HG03460 (cell line): ENCODE measurements around the gene CNPY2.
"Not testable (repeated sequence)": the region's sequence is repeated elsewhere in the genome, so short reads cannot be mapped to it uniquely, and the experiment has no call there.

Source experiments
- ATAC-seq: cut with Tn5 transposase; IDR thresholded peaks from one replicate; pipeline ENCODE4 v1.9.1; 2021; ENCODE audit not compliant: unreplicated experiment

Gene CNPY2

DNA sequence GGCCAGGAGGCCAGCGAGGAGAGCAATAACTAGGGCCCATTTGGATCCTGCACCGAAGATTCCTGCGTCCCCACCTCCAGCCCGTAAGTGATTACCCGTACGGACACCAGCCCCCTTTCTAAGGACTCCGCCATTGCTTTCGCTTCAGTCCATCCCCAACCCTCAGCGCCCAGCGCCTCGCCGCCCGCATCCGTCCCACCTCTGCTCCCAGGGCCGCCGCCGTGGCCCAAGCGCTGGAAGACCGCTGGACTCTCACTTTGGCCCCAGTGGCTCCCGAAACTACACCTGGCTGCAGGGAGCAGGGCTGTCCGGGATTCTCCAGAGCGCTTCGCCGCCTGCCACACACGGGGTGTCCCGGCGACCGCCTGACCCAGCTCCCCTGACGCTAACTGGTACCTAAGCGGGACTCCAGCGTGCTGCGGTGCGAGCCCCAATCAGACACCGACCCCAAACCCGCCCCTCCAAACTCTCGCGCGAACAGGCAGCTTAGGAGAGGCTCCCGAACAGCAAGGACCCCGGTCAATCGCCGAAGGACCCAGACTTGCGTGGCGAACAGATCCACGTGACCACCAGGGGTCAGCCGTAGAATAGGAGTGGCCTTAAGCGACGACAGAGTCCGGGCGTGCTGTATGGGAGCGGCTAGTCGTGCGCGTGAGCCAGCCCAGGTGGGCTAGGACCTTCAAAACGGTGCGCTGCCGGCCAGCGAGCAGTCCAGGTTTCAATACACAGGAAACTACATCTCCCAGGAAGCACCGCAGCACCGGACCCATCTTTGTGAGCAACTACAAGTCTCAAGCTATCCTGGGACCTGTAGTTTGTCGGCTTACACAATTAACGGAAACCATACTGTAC is at the start of gene CNPY2:
CNPY2 (minus strand) TSS at position 367 of the 852 bp plus-strand sequence. CDS start 771 bp downstream, outside the sequence.
- peak; percentile 86 for ATAC-seq

GRCh38 chr12:56362130-56363059 is 46.6 kb upstream of the CNPY2 start, which contains the start of gene APOF:
APOF (minus strand) TSS chr12:56362857; CDS start chr12:56362745, 112 bp downstream.
- no peak for ATAC-seq

DNA sequence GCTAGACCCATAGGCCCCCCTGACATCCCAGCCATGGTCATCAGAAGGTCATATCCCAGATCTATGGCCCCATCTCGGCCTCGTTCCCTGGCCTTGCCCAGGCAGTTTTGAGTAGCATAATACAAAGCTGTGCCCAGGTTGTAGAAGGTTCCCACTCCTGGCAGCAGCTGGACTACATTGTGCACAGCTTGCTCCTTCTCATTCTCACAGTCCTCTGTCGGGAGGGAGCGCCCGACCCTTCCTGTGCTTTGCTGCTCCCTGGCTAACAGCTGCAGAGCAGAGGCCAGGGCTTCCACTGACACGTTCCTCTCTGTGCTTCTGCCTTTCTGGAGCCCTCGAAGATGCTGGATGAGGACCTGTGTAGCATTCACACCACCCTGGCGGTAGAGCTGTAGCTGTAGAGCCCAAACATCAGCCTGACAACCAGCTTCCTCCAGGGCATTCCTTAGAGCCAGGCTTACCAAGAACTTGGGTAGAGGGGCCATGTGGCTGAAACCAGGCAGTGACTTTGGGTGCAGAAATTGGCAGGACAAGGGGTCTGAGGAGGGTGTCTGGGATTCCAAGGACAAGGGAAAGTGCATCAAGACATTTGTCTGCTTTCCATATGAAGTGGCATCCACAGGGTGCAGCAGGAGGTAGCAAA is 45.8 kb upstream of the CNPY2 start:
- no peak for ATAC-seq

- peak; percentile 95 for ATAC-seq
Observed at GRCh38 chr12:56359851-56360767, 44.3 kb upstream of the CNPY2 start, which contains the start of gene STAT2. STAT2 (minus strand) TSS chr12:56360107; CDS start chr12:56356571, 3,536 bp downstream.

GRCh38 chr12:56358836-56359532 is 43.2 kb upstream of the CNPY2 start:
- no peak for ATAC-seq

GRCh38 chr12:56351325-56351724 is 35.5 kb upstream of the CNPY2 start:
- no peak for ATAC-seq

DNA sequence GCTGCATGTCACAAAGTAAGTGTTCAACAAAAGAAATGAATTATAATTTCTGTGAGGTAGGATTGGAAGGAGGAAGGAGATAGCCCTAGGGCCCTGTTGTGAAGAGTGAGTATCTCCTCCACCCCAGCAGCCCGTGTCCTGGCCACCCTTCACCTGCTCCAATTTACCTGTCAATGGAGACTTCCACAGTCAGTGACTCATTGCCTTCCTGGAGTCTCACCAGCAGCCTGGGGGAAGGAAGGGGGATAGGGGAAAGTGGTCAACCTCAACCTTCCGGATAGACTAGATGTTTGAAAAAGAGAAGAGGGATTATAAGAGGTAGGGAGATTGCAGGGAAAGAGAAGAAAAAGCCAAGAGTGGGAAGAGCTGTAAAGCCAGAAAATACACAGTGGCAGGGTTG is 34.9 kb upstream of the CNPY2 start:
- ATAC-seq = no peak

DNA sequence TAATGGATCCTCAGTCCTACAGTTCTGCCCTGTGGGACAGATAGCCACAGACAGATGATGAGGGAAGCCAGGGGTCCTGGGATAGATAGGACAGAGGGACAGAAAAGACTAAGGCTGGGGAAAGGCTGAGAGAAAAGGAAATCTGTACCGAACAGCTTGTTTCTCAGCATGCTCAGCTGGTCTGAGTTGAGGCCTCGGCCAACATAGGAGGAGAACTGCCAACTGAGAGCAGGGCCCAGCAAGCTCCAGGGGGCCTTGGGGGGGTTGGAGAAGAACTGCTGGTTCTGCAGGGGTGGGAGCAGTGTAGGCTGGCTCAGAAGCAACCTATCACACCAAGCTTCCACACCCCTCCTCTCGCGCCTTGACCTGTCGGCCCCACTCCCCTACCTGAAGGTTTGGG is 33.0 kb upstream of the CNPY2 start:
- ATAC-seq = no peak

DNA sequence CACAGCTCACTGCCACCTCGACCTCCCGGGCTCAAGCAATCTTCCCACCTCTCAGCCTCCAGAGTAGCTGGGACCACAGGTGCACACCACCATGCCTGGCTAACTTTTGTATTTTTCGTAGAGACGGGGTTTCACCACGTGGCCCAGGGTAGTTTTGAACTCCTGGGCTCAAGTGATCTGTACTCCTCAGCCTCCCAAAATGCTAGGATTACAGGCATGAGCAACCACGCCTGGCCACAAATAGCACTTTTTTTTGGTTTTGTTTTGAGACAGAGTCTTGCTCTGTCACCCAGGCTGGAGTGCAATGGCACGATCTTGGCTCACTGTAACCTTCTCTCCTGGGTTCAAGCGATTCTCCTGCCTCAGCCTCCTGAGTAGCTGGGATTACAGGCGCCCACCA is 31.5 kb upstream of the CNPY2 start:
- ATAC-seq = not testable (repeated sequence)

GRCh38 chr12:56346675-56347074 is 30.9 kb upstream of the CNPY2 start:
- ATAC-seq = no peak

DNA sequence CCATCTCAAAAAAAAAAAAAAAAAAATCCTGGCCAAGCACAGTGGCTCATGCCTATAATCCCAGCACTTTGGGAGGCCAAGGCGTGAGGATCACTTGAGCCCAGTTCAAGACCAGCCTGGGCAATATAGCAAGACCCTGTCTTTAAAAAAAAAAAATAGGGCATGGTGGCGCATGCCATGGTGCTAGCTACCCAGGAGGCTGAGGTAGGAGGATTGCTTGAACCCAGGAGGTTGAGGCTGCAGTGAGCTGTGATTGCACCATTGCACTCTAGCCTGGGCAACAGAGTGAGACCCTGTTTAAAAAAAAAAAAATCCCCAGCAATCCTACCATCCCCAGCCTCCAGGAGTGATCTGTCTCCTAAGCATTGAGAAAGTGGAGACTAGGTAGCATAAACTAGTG is 26.5 kb upstream of the CNPY2 start:
- ATAC-seq = not testable (repeated sequence)

DNA sequence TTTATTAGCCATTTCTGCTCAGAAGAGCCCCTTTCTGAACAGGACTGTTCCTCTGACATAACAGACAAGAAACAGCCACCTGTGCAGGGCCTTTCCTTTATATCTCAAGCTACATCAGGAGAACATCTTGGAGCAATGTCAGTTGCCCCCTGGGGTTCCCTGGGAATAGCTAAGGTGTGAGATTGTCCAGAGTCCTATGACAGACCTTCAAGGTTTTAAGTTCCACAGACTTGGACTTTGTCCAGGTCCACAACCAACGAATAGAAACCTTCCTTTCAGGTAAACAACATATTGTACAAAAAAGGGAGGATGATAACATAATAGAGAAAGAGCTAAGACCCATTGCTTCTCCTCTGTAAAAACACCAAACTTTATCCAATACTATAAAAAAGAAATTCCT is 25.8 kb upstream of the CNPY2 start:
- ATAC-seq = no peak

DNA sequence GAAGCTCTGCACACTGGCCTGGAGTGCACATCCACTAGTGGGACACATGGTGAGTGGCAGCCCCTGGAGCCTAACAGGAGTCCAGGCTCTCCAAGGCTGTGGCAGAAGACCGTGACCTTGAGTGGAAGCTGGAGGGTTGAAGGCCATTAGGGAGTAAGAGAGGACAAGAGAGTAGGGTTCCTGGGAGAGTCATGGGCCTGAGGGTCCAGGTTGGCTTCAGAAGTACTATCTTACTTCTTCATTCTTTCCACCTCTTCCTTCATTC is 23.3 kb upstream of the CNPY2 start:
- no peak for ATAC-seq

DNA sequence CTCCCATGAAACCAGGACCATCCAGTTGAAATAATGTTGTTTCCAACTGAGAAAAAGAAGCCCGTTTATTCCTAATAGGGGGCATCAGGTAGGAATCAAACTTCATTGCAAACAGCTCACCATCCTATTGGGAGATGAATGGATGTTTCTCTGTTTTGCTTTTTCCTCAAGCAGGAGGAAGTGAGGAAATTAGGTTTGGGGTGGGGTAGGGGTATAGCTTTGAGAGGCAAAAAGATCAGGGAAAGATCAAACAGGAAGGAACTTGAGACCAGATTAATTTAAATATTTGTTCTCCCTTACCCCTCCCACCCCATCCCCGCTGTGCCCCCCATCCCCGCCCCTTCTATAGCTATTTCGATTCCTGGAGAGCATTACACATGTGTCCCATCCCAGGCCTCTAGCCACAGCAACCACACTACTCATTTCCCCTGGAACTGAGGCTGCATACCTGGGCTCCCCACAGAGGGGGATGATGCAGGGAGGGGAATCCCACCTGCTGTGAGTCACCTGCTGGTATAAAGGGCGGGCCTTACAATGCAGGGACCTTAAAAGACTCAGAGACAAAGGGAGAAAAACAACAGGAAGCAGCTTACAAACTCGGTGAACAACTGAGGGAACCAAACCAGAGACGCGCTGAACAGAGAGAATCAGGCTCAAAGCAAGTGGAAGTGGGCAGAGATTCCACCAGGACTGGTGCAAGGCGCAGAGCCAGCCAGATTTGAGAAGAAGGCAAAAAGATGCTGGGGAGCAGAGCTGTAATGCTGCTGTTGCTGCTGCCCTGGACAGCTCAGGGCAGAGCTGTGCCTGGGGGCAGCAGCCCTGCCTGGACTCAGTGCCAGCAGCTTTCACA is 22.7 kb upstream of the CNPY2 start, which contains the start of gene IL23A:
IL23A (plus strand) TSS at position 577 of the 850 bp plus-strand sequence; CDS start at position 738, 161 bp downstream.
- no peak for ATAC-seq

GRCh38 chr12:56337753-56338251 is 22.0 kb upstream of the CNPY2 start:
- no peak for ATAC-seq

DNA sequence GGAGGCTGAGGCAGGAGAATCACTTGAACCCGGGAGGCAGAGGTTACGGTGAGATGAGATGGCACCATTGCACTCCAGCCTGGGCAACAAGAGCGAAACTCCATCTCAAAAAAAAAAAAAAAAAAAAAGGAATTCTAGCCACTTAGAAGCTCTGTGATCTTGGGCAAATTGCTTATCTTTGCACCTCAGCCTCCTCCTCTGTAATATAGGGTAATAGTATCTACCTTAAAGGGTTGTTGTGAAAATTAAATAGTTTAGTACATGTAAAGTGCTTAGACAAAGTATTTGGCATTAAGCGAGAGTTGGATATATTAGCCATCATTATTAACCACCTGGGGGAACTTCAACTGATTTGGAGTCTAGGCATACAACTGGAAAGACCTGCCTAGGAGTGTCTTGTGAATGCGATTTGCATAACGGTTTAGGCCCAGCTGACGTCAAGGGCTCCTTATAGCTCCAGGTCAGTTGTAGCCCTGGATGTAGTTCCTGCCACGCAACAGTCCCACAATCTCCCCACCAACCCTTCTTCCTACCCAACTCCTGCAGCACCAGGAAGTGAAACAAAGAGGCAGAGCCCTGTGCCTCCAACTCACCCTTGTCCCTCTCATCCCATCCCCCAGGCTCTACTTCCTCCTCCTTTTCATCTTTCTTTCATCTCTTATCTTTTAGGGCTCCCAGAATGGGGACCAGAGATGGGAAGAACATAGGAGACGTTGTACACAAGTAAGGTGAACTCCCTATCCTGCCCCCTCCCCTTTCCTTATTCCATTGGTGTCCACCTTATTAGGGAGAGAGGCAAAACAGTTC is 20.8 kb upstream of the CNPY2 start:
- ATAC-seq = no peak

- ATAC-seq = not testable (repeated sequence)
Observed at GRCh38 chr12:56335527-56335926, 19.7 kb upstream of the CNPY2 start.

DNA sequence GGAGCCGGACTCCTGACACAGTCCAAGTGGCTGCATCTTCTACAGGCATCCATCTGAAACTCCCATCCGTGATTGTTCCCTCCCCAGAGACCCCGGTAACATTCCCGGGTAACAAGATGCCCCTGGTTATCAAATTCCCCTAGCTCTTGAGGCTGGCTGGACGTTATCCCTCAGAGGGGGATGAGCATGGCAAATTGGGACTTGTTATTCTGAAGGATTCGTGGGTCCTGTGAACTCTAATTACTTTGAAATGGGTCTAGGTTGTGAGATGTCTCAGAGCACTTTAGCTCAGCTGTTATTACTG is 18.7 kb upstream of the CNPY2 start:
- no peak for ATAC-seq
